ENCODE results near the gene PRAMEF20. TPM values are rescaled to one million over a fixed set of nuclear protein-coding genes. Genes with fewer than 3 reads are reported as not detected.

The PRAMEF20 gene
- total RNA-seq, 1 donor from 2014 or later: not detected

DNA sequence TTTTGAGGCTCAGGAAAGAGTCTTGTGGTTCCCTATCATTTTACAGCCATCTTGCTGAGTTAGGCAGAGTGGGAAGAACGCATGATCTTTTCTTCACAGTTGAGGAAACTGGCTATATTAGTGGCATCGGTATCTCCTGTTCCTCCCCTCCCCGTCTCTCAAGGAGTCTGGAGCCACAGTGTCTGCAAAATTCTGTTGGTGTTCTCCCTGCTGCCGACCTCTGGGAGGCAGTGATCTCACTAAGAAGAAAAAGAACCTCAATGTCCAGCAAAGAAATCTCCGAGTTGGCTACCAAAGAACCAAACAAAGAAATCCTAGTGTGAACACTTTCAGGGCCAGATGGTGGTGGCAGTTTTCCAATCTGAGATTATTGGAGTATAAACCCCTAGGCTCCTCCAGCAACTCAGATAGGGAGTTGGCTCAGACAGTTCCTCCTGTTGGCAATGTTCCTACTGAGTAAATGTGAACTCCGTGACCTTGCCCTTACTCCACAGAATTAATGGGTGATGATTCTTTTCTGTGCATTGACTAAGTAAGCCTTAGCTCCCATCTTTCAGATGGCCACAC, 41.2 kb downstream of the PRAMEF20 start:
- no peak for ATAC-seq
- intact Hi-C loops (cut with DNase I): no loop called here
- no peak for DNase-seq (ENCODE audit: missing footprints)

DNA sequence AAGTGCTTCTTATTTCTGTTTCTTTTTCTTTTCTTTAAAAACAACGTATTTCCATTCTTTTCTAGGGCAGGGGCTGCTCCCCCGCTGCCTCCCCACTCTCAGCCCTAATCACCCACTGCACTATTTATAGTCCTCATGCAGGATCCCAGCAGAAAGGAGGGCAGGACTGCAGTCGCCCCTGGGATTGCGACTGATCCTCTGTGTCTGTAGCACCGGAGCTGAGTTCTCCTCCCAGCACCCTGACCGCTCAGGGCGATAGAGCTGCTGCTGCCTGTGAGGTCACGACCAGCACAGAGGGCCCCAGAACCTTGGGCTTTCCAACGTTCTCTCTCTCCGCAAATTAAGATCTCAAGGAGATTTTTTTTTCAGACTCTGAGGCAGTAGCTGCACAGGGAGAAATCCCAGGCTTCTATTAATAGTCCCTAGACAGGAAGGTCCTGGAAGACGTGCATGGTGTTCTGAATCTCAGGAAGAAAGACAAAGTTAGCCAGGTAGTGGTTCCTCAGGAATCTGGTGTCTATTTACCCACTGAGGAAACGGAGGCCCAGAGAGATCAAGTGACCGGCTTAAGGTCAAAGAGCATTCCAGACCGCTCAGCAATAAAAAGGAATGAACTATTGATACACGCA, 46.8 kb downstream of the PRAMEF20 start:
- intact Hi-C loops (cut with DNase I): no loop called here
- peak; percentile 56 for ATAC-seq
- no peak for DNase-seq (ENCODE audit: missing footprints)

DNA sequence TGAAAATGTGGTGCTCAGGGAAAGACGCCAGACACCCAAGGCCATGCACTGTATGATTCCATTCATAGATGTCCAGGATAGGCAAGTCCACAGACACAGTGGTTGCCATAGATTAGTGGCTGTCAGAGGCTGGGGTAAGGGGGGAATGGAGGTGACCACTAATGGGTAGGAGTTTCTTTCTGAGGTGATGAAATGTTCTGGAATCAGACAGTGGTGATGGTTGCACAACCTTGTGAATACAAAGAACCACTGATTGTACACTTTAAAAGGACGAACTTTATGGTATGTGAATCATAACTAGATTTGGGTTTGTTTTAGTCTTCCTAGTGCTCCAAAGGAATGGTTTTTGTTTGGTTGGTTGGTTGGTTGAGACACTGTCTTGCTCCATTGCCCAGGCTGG, 51.7 kb downstream of the PRAMEF20 start:
- intact Hi-C loops (cut with DNase I): no loop called here
- DNase-seq (ENCODE audit: missing footprints): no peak
- ATAC-seq: no peak

DNA sequence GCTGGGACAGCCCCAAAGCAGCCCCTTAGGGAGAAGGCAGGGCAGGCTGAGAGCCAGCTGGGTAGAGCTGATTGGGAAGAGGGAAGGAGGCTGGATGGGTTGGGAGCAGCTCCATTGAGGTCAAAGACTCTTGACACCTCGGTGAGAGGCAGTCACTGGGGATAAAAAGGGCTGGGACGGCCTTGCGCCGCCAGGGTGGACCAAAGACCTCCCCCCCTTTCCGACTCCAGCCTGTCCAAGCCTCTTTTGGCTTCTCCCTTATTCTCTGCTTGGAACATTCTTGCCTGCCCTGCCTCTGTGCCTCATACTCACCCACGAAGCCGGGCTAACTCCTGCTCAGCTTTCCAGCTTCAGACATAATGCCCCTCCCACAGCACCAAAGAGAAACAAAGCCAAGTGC, 52.4 kb downstream of the PRAMEF20 start:
- ATAC-seq: no peak
- intact Hi-C loops (cut with DNase I): no loop called here
- no peak for DNase-seq (ENCODE audit: missing footprints)

DNA sequence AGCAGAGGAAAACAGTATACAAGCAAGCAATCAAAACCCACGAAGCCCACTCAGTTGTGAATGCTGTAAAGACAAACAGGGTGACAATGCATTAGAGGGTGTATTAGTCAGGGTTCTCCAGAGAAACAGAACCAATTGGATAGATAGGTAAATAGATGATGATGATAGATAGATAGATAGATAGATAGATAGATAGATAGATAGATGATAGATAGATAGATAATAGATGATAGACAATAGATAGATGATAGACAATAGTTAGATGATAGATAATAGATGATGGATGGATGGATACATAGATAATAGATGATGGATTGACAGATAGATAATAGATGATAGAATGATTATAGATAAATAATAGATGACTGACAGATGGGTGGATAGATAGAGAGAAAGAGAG, 55.3 kb downstream of the PRAMEF20 start:
- intact Hi-C loops (cut with DNase I): no loop called here
- ATAC-seq (no peak), DNase-seq (ENCODE audit: missing footprints) (no peak)

DNA sequence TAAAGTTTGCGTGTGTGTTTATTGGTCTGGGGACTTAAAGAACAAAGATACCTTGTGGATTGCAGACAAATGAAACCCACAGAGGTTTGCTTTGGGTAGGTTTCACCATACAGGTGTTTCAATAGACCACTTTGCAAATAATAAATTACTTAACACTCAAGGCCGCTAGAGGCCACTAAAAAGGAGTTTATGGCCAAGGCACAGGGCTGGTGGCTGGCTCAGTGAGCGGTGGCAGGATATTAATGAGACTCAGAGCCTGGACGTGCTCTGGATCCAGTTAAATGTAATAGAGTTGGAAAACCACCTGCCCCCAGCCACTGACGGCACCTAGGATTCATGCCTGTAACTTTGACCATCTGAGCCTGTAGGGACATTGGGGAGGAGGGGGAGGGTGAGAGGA, 59.1 kb downstream of the PRAMEF20 start:
- ATAC-seq (peak; percentile 63), DNase-seq (ENCODE audit: missing footprints) (no peak)
- intact Hi-C loops (cut with DNase I): loop anchor here (1.0 kb wide), 1 partner anchor 75 kb away; no protein-coding TSS in a partner anchor

Other genes with a start within 250 kb of the PRAMEF20 start
- not detected for gene HNRNPCL4, start 244.8 kb upstream of the PRAMEF20 start, total RNA-seq
- not detected for gene PRAMEF9, start 238.6 kb upstream of the PRAMEF20 start, total RNA-seq
- not detected for gene PRAMEF13, start 209.0 kb upstream of the PRAMEF20 start, total RNA-seq
- not detected for gene PRAMEF18, start 184.3 kb upstream of the PRAMEF20 start, total RNA-seq
- gene PRAMEF5, start 156.3 kb upstream of the PRAMEF20 start, total RNA-seq: not detected
- gene PRAMEF8, start 125.3 kb upstream of the PRAMEF20 start, total RNA-seq: not detected
- gene PRAMEF33, start 106.9 kb upstream of the PRAMEF20 start, total RNA-seq: not detected
- not detected for gene PRAMEF15, start 94.9 kb upstream of the PRAMEF20 start, total RNA-seq
- gene PRAMEF14, start 63.3 kb upstream of the PRAMEF20 start, total RNA-seq: not detected
- gene PRAMEF19, start 38.5 kb upstream of the PRAMEF20 start, total RNA-seq: not detected
- gene PRAMEF17, start 20.8 kb upstream of the PRAMEF20 start, total RNA-seq: not detected
- gene LRRC38, start 103.6 kb downstream of the PRAMEF20 start, total RNA-seq: 0.38 TPM
- gene PDPN, start 173.4 kb downstream of the PRAMEF20 start, total RNA-seq: 24.1 TPM

Measured in Right ventricle myocardium inferior (tissue), 1 donor.